Keratinocyte (primary cell): ENCODE results near the gene PLD1.

Experiments used
- CTCF ChIP-seq, 3 experiments: IDR thresholded peaks in 1 of 3; conservative IDR thresholded peaks in 1 of 3; optimal IDR thresholded peaks in 1 of 3; 2 replicates in 2 of 3; 3 replicates in 1 of 3; pipeline versions ENCODE3 to v1.5.1; 2011; ENCODE audit warnings: low read length in 3 of 3, mild to moderate bottlenecking in 3 of 3, moderate library complexity in 2 of 3, control low read depth in 1 of 3, inconsistent platforms in 1 of 3; ENCODE audit not compliant: insufficient read depth in 2 of 3; ENCODE audit errors: extremely low read depth in 1 of 3
- EZH2 ChIP-seq: IDR thresholded peaks from one replicate; pipeline ENCODE4 v1.6.1; 2012; ENCODE audit warnings: inconsistent platforms, mild to moderate bottlenecking, low read length, moderate library complexity

GRCh38 chr3:171824824-171825221, 14.5 kb upstream of the PLD1 start:
- TF ChIP-seq CTCF (optimal IDR thresholded peaks at IDR 0.05 in 1 of 3, IDR thresholded peaks at IDR 0.05 in 1 of 3, conservative IDR thresholded peaks at IDR 0.05 in 1 of 3; ENCODE audit: extremely low read depth in 1 of 3, insufficient read depth in 2 of 3, low read length in 3 of 3): no peak
- no peak for TF ChIP-seq EZH2
